PC-3 (cell line): ENCODE results near the gene RNF126.

Experiments
- CTCF ChIP-seq: fragments of 300-600 bp; sonication (generic); conservative IDR thresholded peaks from 2 replicates; pipeline ENCODE4 v1.5.1; 2017; ENCODE audit warnings: antibody characterized with exemption, low read depth, mild to moderate bottlenecking, low read length
- EZH2 ChIP-seq: fragments of 300-600 bp; sonication (generic); IDR thresholded peaks from one replicate; pipeline ENCODE4 v1.6.1; 2017; ENCODE audit warnings: antibody characterized with exemption, mild to moderate bottlenecking, low read length; ENCODE audit not compliant: unreplicated experiment

- TF ChIP-seq CTCF (no peak), EZH2 (no peak)
Observed at GRCh38 chr19:670609-671075, 7.6 kb upstream of the RNF126 start.
